A549 (cell line): Measurements from ENCODE around the gene COX4I1.

Source experiments
- MAFK ChIP-seq: fragments of 450-650 bp; IDR thresholded peaks from 2 replicates; pipeline ENCODE4 v1.6.1; 2014; ENCODE audit not compliant: partially characterized antibody
- RAD21 ChIP-seq, 2 experiments: fragments of >200 bp in 1 of 2; sonication (Bioruptor Twin) in 1 of 2; formaldehyde crosslinking in 1 of 2; IDR thresholded peaks in 1 of 2; conservative IDR thresholded peaks in 1 of 2; 2 replicates in 1 of 2; 3 replicates in 1 of 2; pipeline ENCODE4 v1.6.1; 2012 to 2018; ENCODE audit warnings: inconsistent platforms in 1 of 2
- TF ChIP-seq, protein P1 (sequence below): fragments of >200 bp; sonication (Bioruptor Twin); formaldehyde crosslinking; IDR thresholded peaks from 3 replicates; pipeline ENCODE4 v1.5.1; 2016
- TF ChIP-seq, protein P2 (sequence below): fragments of 200-600 bp; sonication (generic); IDR thresholded peaks from 2 replicates; pipeline ENCODE4 v1.6.1; 2016; ENCODE audit warnings: antibody characterized with exemption, mild to moderate bottlenecking, moderate library complexity
- TF ChIP-seq, protein P3 (sequence below): fragments of 450-650 bp; IDR thresholded peaks from 2 replicates; pipeline ENCODE4 v1.6.1; 2014; ENCODE audit warnings: antibody characterized with exemption
- TF ChIP-seq, protein P4 (sequence below): fragments of 150-350 bp; IDR thresholded peaks from 2 replicates; pipeline ENCODE4 v1.6.1; 2014; ENCODE audit warnings: low read depth, mild to moderate bottlenecking, low read length

DNA sequence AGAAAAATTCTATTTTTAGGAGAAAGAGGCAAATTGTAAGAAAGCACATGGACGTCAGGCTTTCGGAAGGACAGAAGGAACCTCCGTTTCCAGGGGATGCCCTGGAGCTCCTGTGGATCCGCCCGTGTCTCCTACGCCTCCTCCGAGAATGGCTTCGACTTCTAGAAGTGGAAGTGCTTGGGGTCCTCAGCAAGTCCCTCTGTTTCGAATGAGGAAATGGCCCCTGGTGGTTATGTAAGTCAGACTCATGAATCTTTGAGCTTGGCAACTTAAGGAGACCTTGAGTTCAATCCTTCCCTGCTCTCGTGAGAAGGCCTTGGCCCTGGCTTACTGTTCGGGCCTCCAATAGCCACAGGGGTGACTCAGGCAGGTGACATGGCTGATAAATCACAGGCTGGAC lies 38.9 kb downstream of the COX4I1 start:
- TF ChIP-seq, protein P1, sequence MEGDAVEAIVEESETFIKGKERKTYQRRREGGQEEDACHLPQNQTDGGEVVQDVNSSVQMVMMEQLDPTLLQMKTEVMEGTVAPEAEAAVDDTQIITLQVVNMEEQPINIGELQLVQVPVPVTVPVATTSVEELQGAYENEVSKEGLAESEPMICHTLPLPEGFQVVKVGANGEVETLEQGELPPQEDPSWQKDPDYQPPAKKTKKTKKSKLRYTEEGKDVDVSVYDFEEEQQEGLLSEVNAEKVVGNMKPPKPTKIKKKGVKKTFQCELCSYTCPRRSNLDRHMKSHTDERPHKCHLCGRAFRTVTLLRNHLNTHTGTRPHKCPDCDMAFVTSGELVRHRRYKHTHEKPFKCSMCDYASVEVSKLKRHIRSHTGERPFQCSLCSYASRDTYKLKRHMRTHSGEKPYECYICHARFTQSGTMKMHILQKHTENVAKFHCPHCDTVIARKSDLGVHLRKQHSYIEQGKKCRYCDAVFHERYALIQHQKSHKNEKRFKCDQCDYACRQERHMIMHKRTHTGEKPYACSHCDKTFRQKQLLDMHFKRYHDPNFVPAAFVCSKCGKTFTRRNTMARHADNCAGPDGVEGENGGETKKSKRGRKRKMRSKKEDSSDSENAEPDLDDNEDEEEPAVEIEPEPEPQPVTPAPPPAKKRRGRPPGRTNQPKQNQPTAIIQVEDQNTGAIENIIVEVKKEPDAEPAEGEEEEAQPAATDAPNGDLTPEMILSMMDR, result no peak
- TF ChIP-seq, protein P2, sequence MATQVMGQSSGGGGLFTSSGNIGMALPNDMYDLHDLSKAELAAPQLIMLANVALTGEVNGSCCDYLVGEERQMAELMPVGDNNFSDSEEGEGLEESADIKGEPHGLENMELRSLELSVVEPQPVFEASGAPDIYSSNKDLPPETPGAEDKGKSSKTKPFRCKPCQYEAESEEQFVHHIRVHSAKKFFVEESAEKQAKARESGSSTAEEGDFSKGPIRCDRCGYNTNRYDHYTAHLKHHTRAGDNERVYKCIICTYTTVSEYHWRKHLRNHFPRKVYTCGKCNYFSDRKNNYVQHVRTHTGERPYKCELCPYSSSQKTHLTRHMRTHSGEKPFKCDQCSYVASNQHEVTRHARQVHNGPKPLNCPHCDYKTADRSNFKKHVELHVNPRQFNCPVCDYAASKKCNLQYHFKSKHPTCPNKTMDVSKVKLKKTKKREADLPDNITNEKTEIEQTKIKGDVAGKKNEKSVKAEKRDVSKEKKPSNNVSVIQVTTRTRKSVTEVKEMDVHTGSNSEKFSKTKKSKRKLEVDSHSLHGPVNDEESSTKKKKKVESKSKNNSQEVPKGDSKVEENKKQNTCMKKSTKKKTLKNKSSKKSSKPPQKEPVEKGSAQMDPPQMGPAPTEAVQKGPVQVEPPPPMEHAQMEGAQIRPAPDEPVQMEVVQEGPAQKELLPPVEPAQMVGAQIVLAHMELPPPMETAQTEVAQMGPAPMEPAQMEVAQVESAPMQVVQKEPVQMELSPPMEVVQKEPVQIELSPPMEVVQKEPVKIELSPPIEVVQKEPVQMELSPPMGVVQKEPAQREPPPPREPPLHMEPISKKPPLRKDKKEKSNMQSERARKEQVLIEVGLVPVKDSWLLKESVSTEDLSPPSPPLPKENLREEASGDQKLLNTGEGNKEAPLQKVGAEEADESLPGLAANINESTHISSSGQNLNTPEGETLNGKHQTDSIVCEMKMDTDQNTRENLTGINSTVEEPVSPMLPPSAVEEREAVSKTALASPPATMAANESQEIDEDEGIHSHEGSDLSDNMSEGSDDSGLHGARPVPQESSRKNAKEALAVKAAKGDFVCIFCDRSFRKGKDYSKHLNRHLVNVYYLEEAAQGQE, result no peak
- TF ChIP-seq, protein P3, sequence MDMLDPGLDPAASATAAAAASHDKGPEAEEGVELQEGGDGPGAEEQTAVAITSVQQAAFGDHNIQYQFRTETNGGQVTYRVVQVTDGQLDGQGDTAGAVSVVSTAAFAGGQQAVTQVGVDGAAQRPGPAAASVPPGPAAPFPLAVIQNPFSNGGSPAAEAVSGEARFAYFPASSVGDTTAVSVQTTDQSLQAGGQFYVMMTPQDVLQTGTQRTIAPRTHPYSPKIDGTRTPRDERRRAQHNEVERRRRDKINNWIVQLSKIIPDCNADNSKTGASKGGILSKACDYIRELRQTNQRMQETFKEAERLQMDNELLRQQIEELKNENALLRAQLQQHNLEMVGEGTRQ, result no peak
- TF ChIP-seq, protein P4, sequence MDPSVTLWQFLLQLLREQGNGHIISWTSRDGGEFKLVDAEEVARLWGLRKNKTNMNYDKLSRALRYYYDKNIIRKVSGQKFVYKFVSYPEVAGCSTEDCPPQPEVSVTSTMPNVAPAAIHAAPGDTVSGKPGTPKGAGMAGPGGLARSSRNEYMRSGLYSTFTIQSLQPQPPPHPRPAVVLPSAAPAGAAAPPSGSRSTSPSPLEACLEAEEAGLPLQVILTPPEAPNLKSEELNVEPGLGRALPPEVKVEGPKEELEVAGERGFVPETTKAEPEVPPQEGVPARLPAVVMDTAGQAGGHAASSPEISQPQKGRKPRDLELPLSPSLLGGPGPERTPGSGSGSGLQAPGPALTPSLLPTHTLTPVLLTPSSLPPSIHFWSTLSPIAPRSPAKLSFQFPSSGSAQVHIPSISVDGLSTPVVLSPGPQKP, result no peak
- TF ChIP-seq MAFK, result no peak
- no peak for TF ChIP-seq RAD21 (conservative IDR thresholded peaks at IDR 0.05 in 1 of 2, IDR thresholded peaks at IDR 0.05 in 1 of 2)
